HEK293 (cell line): Measurements from ENCODE around the gene SYNJ2.

Source experiments
- ZNF132 ChIP-seq: fragments of 450-650 bp; formaldehyde crosslinking; IDR thresholded peaks from 2 replicates; pipeline ENCODE4 v1.5.1; 2017; ENCODE audit warnings: missing biosample characterization, missing genetic modification characterization, borderline replicate concordance
- ZNF24 ChIP-seq: fragments of 450-650 bp; formaldehyde crosslinking; IDR thresholded peaks from 2 replicates; pipeline ENCODE4 v1.5.1; 2016; ENCODE audit warnings: missing biosample characterization, missing genetic modification characterization
- ZNF248 ChIP-seq: fragments of 450-650 bp; formaldehyde crosslinking; IDR thresholded peaks from 2 replicates; pipeline ENCODE4 v1.5.1; 2017; ENCODE audit warnings: missing biosample characterization, missing genetic modification characterization
- ZNF274 ChIP-seq, 2 experiments: fragments of 200-500 bp in 1 of 2; fragments of 450-650 bp in 1 of 2; sonication (Bioruptor generic) in 1 of 2; formaldehyde crosslinking in 1 of 2; IDR thresholded peaks; 2 replicates each; pipeline versions ENCODE4 v1.5.1 to v1.6.1; 2014 to 2016; ENCODE audit warnings: borderline replicate concordance in 1 of 2, inconsistent platforms in 1 of 2, low read length in 1 of 2, missing biosample characterization in 1 of 2, missing genetic modification characterization in 1 of 2
- ZNF555 ChIP-seq: fragments of 450-650 bp; formaldehyde crosslinking; conservative IDR thresholded peaks from 2 replicates; pipeline ENCODE4 v1.5.1; 2017; ENCODE audit warnings: missing biosample characterization, mild to moderate bottlenecking, missing genetic modification characterization, inconsistent platforms
- ZNF623 ChIP-seq: fragments of 450-650 bp; formaldehyde crosslinking; IDR thresholded peaks from 2 replicates; pipeline ENCODE4 v1.5.1; 2016; ENCODE audit warnings: missing biosample characterization, missing genetic modification characterization
- TF ChIP-seq, protein P1 (sequence below): fragments of 450-650 bp; formaldehyde crosslinking; IDR thresholded peaks from 2 replicates; pipeline ENCODE4 v1.5.1; 2016; ENCODE audit warnings: missing biosample characterization, missing genetic modification characterization, low read depth
- TF ChIP-seq, protein P2 (sequence below): fragments of 450-650 bp; formaldehyde crosslinking; IDR thresholded peaks from 2 replicates; pipeline ENCODE4 v1.5.1; 2016; ENCODE audit warnings: missing biosample characterization, missing genetic modification characterization
- TF ChIP-seq, protein P3 (sequence below): fragments of 450-650 bp; formaldehyde crosslinking; IDR thresholded peaks from 2 replicates; pipeline ENCODE4 v1.5.1; 2016; ENCODE audit warnings: missing biosample characterization, missing genetic modification characterization

DNA sequence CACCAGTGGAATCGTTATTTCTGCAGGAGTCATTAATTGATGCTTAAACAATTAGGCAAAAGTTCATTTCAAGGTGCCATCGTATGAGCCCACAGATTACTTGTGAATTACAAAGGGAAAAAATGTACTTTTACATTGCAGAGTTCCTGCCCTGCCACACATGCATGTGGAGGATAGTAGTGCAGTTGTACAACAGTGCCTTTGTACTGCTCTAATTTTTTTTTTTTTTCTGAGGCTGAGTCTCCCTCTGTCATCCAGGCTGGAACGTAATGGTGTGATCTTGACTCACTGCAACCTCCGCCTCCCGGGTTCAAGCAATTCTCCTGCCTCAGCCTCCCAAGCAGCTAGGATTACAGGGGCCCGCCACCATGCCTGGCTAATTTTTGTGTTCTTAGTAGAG lies 26.0 kb upstream of the SYNJ2 start:
- no peak for TF ChIP-seq ZNF132 (tag by site-specific recombination)
- TF ChIP-seq ZNF24 (tag by site-specific recombination), result no peak
- no peak for TF ChIP-seq ZNF623 (tag by site-specific recombination)
- TF ChIP-seq, protein P1, sequence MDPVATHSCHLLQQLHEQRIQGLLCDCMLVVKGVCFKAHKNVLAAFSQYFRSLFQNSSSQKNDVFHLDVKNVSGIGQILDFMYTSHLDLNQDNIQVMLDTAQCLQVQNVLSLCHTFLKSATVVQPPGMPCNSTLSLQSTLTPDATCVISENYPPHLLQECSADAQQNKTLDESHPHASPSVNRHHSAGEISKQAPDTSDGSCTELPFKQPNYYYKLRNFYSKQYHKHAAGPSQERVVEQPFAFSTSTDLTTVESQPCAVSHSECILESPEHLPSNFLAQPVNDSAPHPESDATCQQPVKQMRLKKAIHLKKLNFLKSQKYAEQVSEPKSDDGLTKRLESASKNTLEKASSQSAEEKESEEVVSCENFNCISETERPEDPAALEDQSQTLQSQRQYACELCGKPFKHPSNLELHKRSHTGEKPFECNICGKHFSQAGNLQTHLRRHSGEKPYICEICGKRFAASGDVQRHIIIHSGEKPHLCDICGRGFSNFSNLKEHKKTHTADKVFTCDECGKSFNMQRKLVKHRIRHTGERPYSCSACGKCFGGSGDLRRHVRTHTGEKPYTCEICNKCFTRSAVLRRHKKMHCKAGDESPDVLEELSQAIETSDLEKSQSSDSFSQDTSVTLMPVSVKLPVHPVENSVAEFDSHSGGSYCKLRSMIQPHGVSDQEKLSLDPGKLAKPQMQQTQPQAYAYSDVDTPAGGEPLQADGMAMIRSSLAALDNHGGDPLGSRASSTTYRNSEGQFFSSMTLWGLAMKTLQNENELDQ (tag by site-specific recombination), result no peak
- TF ChIP-seq, protein P2, sequence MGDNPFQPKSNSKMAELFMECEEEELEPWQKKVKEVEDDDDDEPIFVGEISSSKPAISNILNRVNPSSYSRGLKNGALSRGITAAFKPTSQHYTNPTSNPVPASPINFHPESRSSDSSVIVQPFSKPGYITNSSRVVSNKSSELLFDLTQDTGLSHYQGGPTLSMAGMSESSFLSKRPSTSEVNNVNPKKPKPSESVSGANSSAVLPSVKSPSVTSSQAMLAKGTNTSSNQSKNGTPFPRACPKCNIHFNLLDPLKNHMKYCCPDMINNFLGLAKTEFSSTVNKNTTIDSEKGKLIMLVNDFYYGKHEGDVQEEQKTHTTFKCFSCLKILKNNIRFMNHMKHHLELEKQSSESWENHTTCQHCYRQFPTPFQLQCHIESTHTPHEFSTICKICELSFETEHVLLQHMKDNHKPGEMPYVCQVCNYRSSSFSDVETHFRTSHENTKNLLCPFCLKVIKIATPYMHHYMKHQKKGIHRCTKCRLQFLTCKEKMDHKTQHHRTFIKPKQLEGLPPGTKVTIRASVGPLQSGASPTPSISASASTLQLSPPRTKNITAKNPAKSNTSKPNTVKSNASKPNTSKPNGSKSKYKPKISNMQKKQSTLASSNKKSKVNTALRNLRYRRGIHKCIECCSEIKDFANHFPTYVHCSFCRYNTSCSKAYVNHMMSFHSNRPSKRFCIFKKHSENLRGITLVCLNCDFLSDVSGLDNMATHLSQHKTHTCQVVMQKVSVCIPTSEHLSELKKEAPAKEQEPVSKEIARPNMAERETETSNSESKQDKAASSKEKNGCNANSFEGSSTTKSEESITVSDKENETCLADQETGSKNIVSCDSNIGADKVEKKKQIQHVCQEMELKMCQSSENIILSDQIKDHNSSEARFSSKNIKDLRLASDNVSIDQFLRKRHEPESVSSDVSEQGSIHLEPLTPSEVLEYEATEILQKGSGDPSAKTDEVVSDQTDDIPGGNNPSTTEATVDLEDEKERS, result no peak
- no peak for TF ChIP-seq ZNF248 (tag by site-specific recombination)
- TF ChIP-seq ZNF274 (IDR thresholded peaks at IDR 0.05; ENCODE audit: low read length), result no peak
- TF ChIP-seq ZNF274 (tag by site-specific recombination; IDR thresholded peaks at IDR 0.05; ENCODE audit: borderline replicate concordance), result no peak
- TF ChIP-seq ZNF555 (tag by site-specific recombination), result no peak
- TF ChIP-seq, protein P3, sequence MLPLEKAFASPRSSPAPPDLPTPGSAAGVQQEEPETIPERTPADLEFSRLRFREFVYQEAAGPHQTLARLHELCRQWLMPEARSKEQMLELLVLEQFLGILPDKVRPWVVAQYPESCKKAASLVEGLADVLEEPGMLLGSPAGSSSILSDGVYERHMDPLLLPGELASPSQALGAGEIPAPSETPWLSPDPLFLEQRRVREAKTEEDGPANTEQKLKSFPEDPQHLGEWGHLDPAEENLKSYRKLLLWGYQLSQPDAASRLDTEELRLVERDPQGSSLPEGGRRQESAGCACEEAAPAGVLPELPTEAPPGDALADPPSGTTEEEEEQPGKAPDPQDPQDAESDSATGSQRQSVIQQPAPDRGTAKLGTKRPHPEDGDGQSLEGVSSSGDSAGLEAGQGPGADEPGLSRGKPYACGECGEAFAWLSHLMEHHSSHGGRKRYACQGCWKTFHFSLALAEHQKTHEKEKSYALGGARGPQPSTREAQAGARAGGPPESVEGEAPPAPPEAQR (tag by site-specific recombination), result no peak
